Panc1 (cell line): ENCODE data around the gene SLCO2B1. TPM values are rescaled to one million over a fixed set of nuclear protein-coding genes. Genes with fewer than 3 reads are reported as not detected.

Source experiments
- ATAC-seq: fragments of 200-7000 bp; cut with Tn5 transposase; 2 replicates; pipeline ENCODE4 v1.9.1; 2020; ENCODE audit warnings: mild to moderate bottlenecking, moderate library complexity
- BruUV-seq: library from RNA; stranded (reverse); fragments of 400-500 nt; replicated peaks from 2 replicates; lab custom pipeline; 2021; lab: Mats Ljungman, UMichigan
- CTCF ChIA-PET: fragments of 300-600 bp; sonication (Branson Sonifier 250); formaldehyde crosslinking; loops from one replicate; lab custom pipeline; 2022; ENCODE audit warnings: antibody characterized with exemption; lab: Charles Lee
- POLR2A ChIA-PET: fragments of 300-600 bp; sonication (Branson Sonifier 250); formaldehyde crosslinking; loops from one replicate; lab custom pipeline; 2022; ENCODE audit warnings: antibody characterized with exemption; lab: Charles Lee
- DNase-seq: peaks from one replicate; pipeline ENCODE4 v3.0.0-alpha.2; 2010; ENCODE audit warnings: low read depth, low spot score
- H3K27ac ChIP-seq: 2 replicates; pipeline ENCODE4 v1.5.1; 2011; ENCODE audit warnings: mild to moderate bottlenecking, low read length, inconsistent platforms
- H3K27me3 ChIP-seq: fragments of 200-500 bp; sonication (Bioruptor generic); 2 replicates; pipeline ENCODE4 v1.6.0; 2014; ENCODE audit warnings: low read length, inconsistent platforms; ENCODE audit not compliant: control insufficient read depth, insufficient read depth
- H3K36me3 ChIP-seq: fragments of 200-500 bp; sonication (Bioruptor generic); 2 replicates; pipeline ENCODE4 v1.5.1; 2014; ENCODE audit warnings: inconsistent platforms, mild to moderate bottlenecking, low read length, moderate library complexity; ENCODE audit not compliant: control insufficient read depth, insufficient read depth
- H3K4me1 ChIP-seq: 2 replicates; pipeline ENCODE4 v1.5.1; 2011; ENCODE audit warnings: inconsistent platforms, mild to moderate bottlenecking, low read length, moderate library complexity; ENCODE audit not compliant: control insufficient read depth, insufficient read depth
- H3K4me3 ChIP-seq, 2 experiments: 2 replicates each; pipeline ENCODE4 v1.5.1; 2011 to 2012; ENCODE audit warnings: low read depth in 2 of 2, low read length in 2 of 2, mild to moderate bottlenecking in 2 of 2, inconsistent platforms in 1 of 2, moderate library complexity in 1 of 2
- H3K9me3 ChIP-seq: fragments of 200-500 bp; sonication (Bioruptor generic); 2 replicates; pipeline ENCODE4 v1.5.1; 2014; ENCODE audit warnings: low read depth, mild to moderate bottlenecking, inconsistent platforms, low read length, moderate library complexity; ENCODE audit not compliant: control insufficient read depth, insufficient read depth
- CTCF ChIP-seq: fragments of 450-650 bp; IDR thresholded peaks from 2 replicates; pipeline ENCODE4 v1.5.1; 2017; ENCODE audit warnings: mild to moderate bottlenecking
- POLR2AphosphoS5 ChIP-seq: IDR thresholded peaks from 2 replicates; pipeline ENCODE4 v1.6.1; 2012; ENCODE audit warnings: mild to moderate bottlenecking, low read depth, low read length, moderate library complexity
- REST ChIP-seq, 2 experiments: IDR thresholded peaks; 2 replicates each; pipeline ENCODE4 v1.6.1; 2011 to 2012; ENCODE audit warnings: low read depth in 2 of 2, control low read depth in 1 of 2, low read length in 1 of 2, mild to moderate bottlenecking in 1 of 2, moderate library complexity in 1 of 2; ENCODE audit not compliant: insufficient read depth in 1 of 2
- SIN3A ChIP-seq: IDR thresholded peaks from 2 replicates; pipeline ENCODE4 v1.6.1; 2012; ENCODE audit warnings: low read depth, mild to moderate bottlenecking, low read length, moderate library complexity, borderline replicate concordance; ENCODE audit not compliant: insufficient read depth
- TCF7L2 ChIP-seq: IDR thresholded peaks from 2 replicates; pipeline ENCODE4 v1.6.1; 2011; ENCODE audit warnings: mild to moderate bottlenecking, low read depth, low read length, inconsistent platforms
- in situ Hi-C: cut with HindIII; loops from 2 replicates; pipeline ENCODE4 v1.10.0; 2016; ENCODE audit warnings: low sequenced_read_pairs, low pct_unique_long_range_greater_than_20kb
- intact Hi-C: fragments of 100-400 bp; cut with micrococcal nuclease; formaldehyde crosslinking; loops from one replicate; pipeline ENCODE4 v1.10.0; 2022; ENCODE audit not compliant: unreplicated experiment
- total RNA-seq: library from RNA; stranded (reverse); gene quantifications from one replicate; pipeline ENCODE4 v1.2.1, GENCODE V29; 2021; ENCODE audit not compliant: unreplicated experiment

Gene SLCO2B1
- total RNA-seq, 1 experiment from 2014 or later, result 0.77 TPM

GRCh38 chr11:75223954-75224643, 73.2 kb downstream of the SLCO2B1 start:
- intact Hi-C loops, result no loop called here
- POLR2A ChIA-PET, result no interaction called here
- CTCF ChIA-PET, result interaction anchor here (1.0 to 1.4 kb wide), 3 partner anchors 19 to 28 kb away, joined by 4 to 5 read pairs (median 5); no protein-coding TSS in a partner anchor
- Histone ChIP-seq H3K27ac (no peak overlapping the region), H3K27me3 (no peaks in the 10 kb centered on the region), H3K4me1 (no peaks in the 10 kb centered on the region), H3K9me3 (no peaks in the 10 kb centered on the region), H3K36me3 (no peaks in the 10 kb centered on the region), H3K4me3 (no peak overlapping the region)
- ATAC-seq, result peak; percentile 61
- TF ChIP-seq REST (IDR thresholded peaks at IDR 0.05; ENCODE audit: insufficient read depth in 1 of 2, low read depth in 2 of 2, low read length in 1 of 2), result no peak
- TF ChIP-seq CTCF, result no peak
- no peak for TF ChIP-seq POLR2AphosphoS5
- no peak for TF ChIP-seq TCF7L2
- no peak for TF ChIP-seq SIN3A
- in situ Hi-C loops, result loop anchor here (25.0 kb wide), 2 partner anchors 112 to 312 kb away; no protein-coding TSS in a partner anchor
- BruUV-seq, result no TSS peak
- DNase-seq, result no peak

GRCh38 chr11:75225794-75226193, 74.9 kb downstream of the SLCO2B1 start:
- BruUV-seq, result no TSS peak
- ChIA-PET POLR2A (no interaction called here), CTCF (interaction anchor here (0.5 to 1.2 kb wide), 2 partner anchors 16 to 58 kb away, joined by 3 to 5 read pairs; no protein-coding TSS in a partner anchor)
- H3K27ac ChIP-seq, result no peak overlapping the region
- ATAC-seq, result no peak
- no peaks in the 10 kb centered on the region for H3K27me3 ChIP-seq
- intact Hi-C loops, result no loop called here
- H3K4me1 ChIP-seq, result no peaks in the 10 kb centered on the region
- no peaks in the 10 kb centered on the region for H3K9me3 ChIP-seq
- in situ Hi-C loops, result loop anchor here (25.0 kb wide), 1 partner anchor 213 kb away; no protein-coding TSS in a partner anchor
- no peak for TF ChIP-seq REST (IDR thresholded peaks at IDR 0.05; ENCODE audit: insufficient read depth in 1 of 2, low read depth in 2 of 2, low read length in 1 of 2)
- no peak for TF ChIP-seq TCF7L2
- no peak for TF ChIP-seq POLR2AphosphoS5
- TF ChIP-seq CTCF, result no peak
- TF ChIP-seq SIN3A, result no peak
- H3K36me3 ChIP-seq, result no peaks in the 10 kb centered on the region
- no peak for DNase-seq
- no peak overlapping the region for H3K4me3 ChIP-seq
